GM21390 (cell line): ENCODE data around the gene ZNF813.
"Not testable (repeated sequence)": the region's sequence is repeated elsewhere in the genome, so short reads cannot be mapped to it uniquely, and the experiment has no call there.

ENCODE experiments used
- ATAC-seq: cut with Tn5 transposase; IDR thresholded peaks from one replicate; pipeline ENCODE4 v1.9.1; 2021; ENCODE audit not compliant: unreplicated experiment

ZNF813 gene

GRCh38 chr19:53475470-53475869 lies 7.9 kb downstream of the ZNF813 start:
- ATAC-seq, result not testable (repeated sequence)

GRCh38 chr19:53483751-53484150 lies 16.2 kb downstream of the ZNF813 start:
- ATAC-seq, result not testable (repeated sequence)

GRCh38 chr19:53485046-53486004 lies 17.8 kb downstream of the ZNF813 start:
- no peak for ATAC-seq

GRCh38 chr19:53492153-53492552 lies 24.6 kb downstream of the ZNF813 start:
- no peak for ATAC-seq

GRCh38 chr19:53497311-53498023 lies 29.9 kb downstream of the ZNF813 start:
- not testable (repeated sequence) for ATAC-seq

GRCh38 chr19:53498024-53498395 lies 30.5 kb downstream of the ZNF813 start:
- not testable (repeated sequence) for ATAC-seq

GRCh38 chr19:53503151-53503550 lies 35.6 kb downstream of the ZNF813 start:
- not testable (repeated sequence) for ATAC-seq

- not testable (repeated sequence) for ATAC-seq
Observed at GRCh38 chr19:53503671-53504364, 36.3 kb downstream of the ZNF813 start.

- not testable (repeated sequence) for ATAC-seq
Observed at GRCh38 chr19:53504365-53504703, 36.8 kb downstream of the ZNF813 start.

- ATAC-seq, result no peak
Observed at GRCh38 chr19:53504885-53505284, 37.4 kb downstream of the ZNF813 start.

- ATAC-seq, result no peak
Observed at GRCh38 chr19:53506728-53507127, 39.2 kb downstream of the ZNF813 start.

- no peak for ATAC-seq
Observed at GRCh38 chr19:53507523-53508442, 40.2 kb downstream of the ZNF813 start.

GRCh38 chr19:53509443-53509842 lies 41.9 kb downstream of the ZNF813 start:
- ATAC-seq, result no peak

- no peak for ATAC-seq
Observed at GRCh38 chr19:53509845-53510244, 42.3 kb downstream of the ZNF813 start.

GRCh38 chr19:53511357-53511756 lies 43.8 kb downstream of the ZNF813 start:
- no peak for ATAC-seq

GRCh38 chr19:53511933-53512374 lies 44.4 kb downstream of the ZNF813 start:
- no peak for ATAC-seq

GRCh38 chr19:53515047-53515446 lies 47.5 kb downstream of the ZNF813 start:
- ATAC-seq, result not testable (repeated sequence)

GRCh38 chr19:53517114-53517741 lies 49.7 kb downstream of the ZNF813 start:
- no peak for ATAC-seq

- ATAC-seq, result no peak
Observed at GRCh38 chr19:53518121-53518520, 50.6 kb downstream of the ZNF813 start.

GRCh38 chr19:53518716-53519115 lies 51.2 kb downstream of the ZNF813 start:
- ATAC-seq, result no peak
